ENCODE measurements around the gene CCDC57. TPM values are rescaled to one million over a fixed set of nuclear protein-coding genes. Genes with fewer than 3 reads are reported as not detected.

The CCDC57 gene
- total and polyA plus RNA-seq, 2 experiments from 2014 or later: 15.7 to 29.8 TPM

- Histone ChIP-seq H3K4me2 (no peak overlapping the region), H3K9me3 (ENCODE audit: low read depth) (no peaks in the 10 kb centered on the region), H4K20me1 (ENCODE audit: insufficient read depth, poor library complexity, severe bottlenecking) (peaks cover 44% of the 10 kb centered on the region), H2AFZ (no peak overlapping the region), H3K79me2 (peaks cover 28% of the 10 kb centered on the region), H3K4me1 (ENCODE audit: insufficient read depth) (peaks cover 50% of the 10 kb centered on the region), H3K9me2 (replicated peaks; ENCODE audit: insufficient read depth) (no peaks in the 10 kb centered on the region), H3K27ac (peak overlapping the region; percentile 37), H3K27me3 (no peaks in the 10 kb centered on the region), H3K4me3 (no peak overlapping the region), H3K36me3 (replicated peaks; ENCODE audit: insufficient read depth, low read depth) (no peaks in the 10 kb centered on the region)
- DNase-seq (ENCODE audit: low spot score): peak; percentile 74
- 76% methylated on average over 33 of the region's 33 CpGs for WGBS (ENCODE audit: low lambda C conversion rate, missing lambda C conversion rate)
- no peak for TF ChIP-seq EZH2 (IDR thresholded peaks at IDR 0.05; ENCODE audit: borderline replicate concordance)
- TF ChIP-seq CTCF (IDR thresholded peaks at IDR 0.05; ENCODE audit: poor library complexity): no peak
- TF ChIP-seq EZH2phosphoT487 (IDR thresholded peaks at IDR 0.05; ENCODE audit: low read depth, severe bottlenecking, unreplicated experiment): no peak
Observed at GRCh38 chr17:82238472-82239201, 26.0 kb upstream of the CCDC57 start.

- 96% methylated on average over 33 of the region's 34 CpGs for WGBS (ENCODE audit: low lambda C conversion rate, missing lambda C conversion rate)
- H2AFZ ChIP-seq: no peak overlapping the region
- H3K27me3 ChIP-seq: no peaks in the 10 kb centered on the region
- no peaks in the 10 kb centered on the region for H3K9me3 ChIP-seq (ENCODE audit: low read depth)
- H3K4me2 ChIP-seq: no peak overlapping the region
- no peak overlapping the region for H3K4me3 ChIP-seq
- no peaks in the 10 kb centered on the region for H3K36me3 ChIP-seq (replicated peaks; ENCODE audit: insufficient read depth, low read depth)
- H4K20me1 ChIP-seq (ENCODE audit: insufficient read depth, poor library complexity, severe bottlenecking): peaks cover 37% of the 10 kb centered on the region
- H3K4me1 ChIP-seq (ENCODE audit: insufficient read depth): peaks cover 50% of the 10 kb centered on the region
- no peak for TF ChIP-seq CTCF (IDR thresholded peaks at IDR 0.05; ENCODE audit: poor library complexity)
- no peak for TF ChIP-seq EZH2phosphoT487 (IDR thresholded peaks at IDR 0.05; ENCODE audit: low read depth, severe bottlenecking, unreplicated experiment)
- no peak for TF ChIP-seq EZH2 (IDR thresholded peaks at IDR 0.05; ENCODE audit: borderline replicate concordance)
- no peak for DNase-seq (ENCODE audit: low spot score)
- peaks cover 28% of the 10 kb centered on the region for H3K79me2 ChIP-seq
- H3K9me2 ChIP-seq (replicated peaks; ENCODE audit: insufficient read depth): no peaks in the 10 kb centered on the region
- peak overlapping the region; percentile 37 for H3K27ac ChIP-seq
Observed at GRCh38 chr17:82237746-82238471, 25.3 kb upstream of the CCDC57 start.

- Histone ChIP-seq H3K4me1 (ENCODE audit: insufficient read depth) (peaks cover 47% of the 10 kb centered on the region), H3K9me3 (ENCODE audit: low read depth) (no peaks in the 10 kb centered on the region), H3K9me2 (replicated peaks; ENCODE audit: insufficient read depth) (no peaks in the 10 kb centered on the region), H3K27me3 (no peaks in the 10 kb centered on the region), H2AFZ (no peak overlapping the region), H3K79me2 (peaks cover 24% of the 10 kb centered on the region), H3K4me3 (no peak overlapping the region), H3K36me3 (replicated peaks; ENCODE audit: insufficient read depth, low read depth) (no peaks in the 10 kb centered on the region), H4K20me1 (ENCODE audit: insufficient read depth, poor library complexity, severe bottlenecking) (peaks cover 30% of the 10 kb centered on the region), H3K27ac (no peak overlapping the region), H3K4me2 (no peak overlapping the region)
- 97% methylated on average over 49 of the region's 59 CpGs for WGBS (ENCODE audit: low lambda C conversion rate, missing lambda C conversion rate)
- no peak for TF ChIP-seq CTCF (IDR thresholded peaks at IDR 0.05; ENCODE audit: poor library complexity)
- TF ChIP-seq EZH2phosphoT487 (IDR thresholded peaks at IDR 0.05; ENCODE audit: low read depth, severe bottlenecking, unreplicated experiment): no peak
- TF ChIP-seq EZH2 (IDR thresholded peaks at IDR 0.05; ENCODE audit: borderline replicate concordance): no peak
- no peak for DNase-seq (ENCODE audit: low spot score)
Observed at GRCh38 chr17:82237083-82237745, 24.6 kb upstream of the CCDC57 start.

Data from hepatocyte (in vitro differentiated cells).